GM18505 (cell line): ENCODE results near the gene FARP1.

ENCODE experiments used
- ATAC-seq: cut with Tn5 transposase; IDR thresholded peaks from one replicate; pipeline ENCODE4 v1.9.1; 2021; ENCODE audit not compliant: unreplicated experiment
- POLR2A ChIP-seq: IDR thresholded peaks from 4 replicates; pipeline ENCODE4 v1.6.1; 2011; ENCODE audit warnings: borderline replicate concordance; ENCODE audit not compliant: insufficient read depth, insufficient read length; ENCODE audit errors: extremely low read depth

Gene FARP1

GRCh38 chr13:98419786-98420553 lies 277.1 kb downstream of the FARP1 start:
- no peak for ATAC-seq
- no peak for TF ChIP-seq POLR2A

DNA sequence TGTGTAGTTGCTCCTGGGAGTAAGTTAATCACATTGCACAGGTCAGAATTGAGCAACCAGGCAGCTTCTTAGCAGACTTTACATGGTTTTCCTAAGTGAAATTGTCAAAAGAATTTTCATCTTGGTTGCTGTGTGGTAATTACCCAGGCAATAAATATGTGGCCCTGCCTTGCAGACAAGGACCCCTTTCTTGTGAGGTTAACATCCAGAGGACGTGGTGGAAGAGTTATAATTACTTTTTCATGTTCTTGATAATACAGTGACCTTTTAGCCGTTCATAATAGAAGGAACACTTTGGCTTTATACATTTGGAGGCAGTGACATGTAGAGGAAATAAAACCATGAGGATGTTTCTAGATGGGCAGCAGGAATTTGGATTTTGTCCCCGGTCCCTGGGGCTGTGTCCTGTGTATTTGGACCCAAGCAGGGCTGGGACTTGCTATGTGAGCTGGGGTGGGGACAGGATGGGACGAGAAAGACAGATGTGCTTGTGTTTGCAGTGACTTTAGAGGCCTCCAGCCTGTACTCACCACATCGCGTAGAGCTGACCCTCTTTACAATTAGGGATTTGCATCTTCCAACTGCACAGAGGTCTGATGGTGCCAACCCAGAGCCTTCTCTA lies 277.8 kb downstream of the FARP1 start:
- no peak for TF ChIP-seq POLR2A
- no peak for ATAC-seq

- ATAC-seq, result no peak
Measured at GRCh38 chr13:98422046-98422445, 279.2 kb downstream of the FARP1 start.

GRCh38 chr13:98423417-98423816 lies 280.5 kb downstream of the FARP1 start:
- TF ChIP-seq POLR2A, result no peak
- no peak for ATAC-seq

More at GRCh38 chr13:98422046-98422445, 279.2 kb downstream of the FARP1 start:
- TF ChIP-seq POLR2A, result no peak

DNA sequence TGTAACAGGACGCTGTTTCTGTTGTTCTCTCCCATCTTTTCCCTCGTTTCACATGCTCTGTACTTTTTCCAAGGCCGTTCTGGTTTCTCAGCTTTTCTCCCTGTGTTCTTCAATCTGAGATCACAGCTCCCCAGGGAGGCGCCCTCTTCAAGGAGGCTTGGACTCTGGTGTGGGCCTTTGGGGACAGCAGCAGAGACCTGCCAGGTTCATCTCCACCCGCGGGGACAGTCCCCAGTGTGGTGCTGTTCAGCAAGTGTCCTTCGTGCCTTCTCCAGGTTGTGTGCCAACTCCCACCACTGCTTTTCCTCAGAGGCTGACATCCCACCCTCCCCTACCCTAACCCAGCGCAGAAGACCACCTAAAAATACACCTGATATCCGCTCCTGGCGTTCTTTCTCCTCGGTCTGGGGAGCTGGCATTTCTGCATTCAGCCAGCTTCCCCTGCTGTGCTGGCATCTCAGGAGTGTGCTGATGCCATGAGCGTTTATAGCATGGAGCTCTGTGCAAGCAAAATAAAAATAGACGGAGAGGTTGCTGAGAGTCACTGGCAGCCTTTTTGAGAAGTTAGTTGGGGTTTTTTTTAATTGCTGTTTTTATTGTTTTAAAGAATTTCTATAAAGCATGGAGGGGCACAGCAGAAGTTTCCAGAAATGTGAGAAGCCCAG lies 284.6 kb downstream of the FARP1 start:
- no peak for ATAC-seq
- TF ChIP-seq POLR2A, result no peak

DNA sequence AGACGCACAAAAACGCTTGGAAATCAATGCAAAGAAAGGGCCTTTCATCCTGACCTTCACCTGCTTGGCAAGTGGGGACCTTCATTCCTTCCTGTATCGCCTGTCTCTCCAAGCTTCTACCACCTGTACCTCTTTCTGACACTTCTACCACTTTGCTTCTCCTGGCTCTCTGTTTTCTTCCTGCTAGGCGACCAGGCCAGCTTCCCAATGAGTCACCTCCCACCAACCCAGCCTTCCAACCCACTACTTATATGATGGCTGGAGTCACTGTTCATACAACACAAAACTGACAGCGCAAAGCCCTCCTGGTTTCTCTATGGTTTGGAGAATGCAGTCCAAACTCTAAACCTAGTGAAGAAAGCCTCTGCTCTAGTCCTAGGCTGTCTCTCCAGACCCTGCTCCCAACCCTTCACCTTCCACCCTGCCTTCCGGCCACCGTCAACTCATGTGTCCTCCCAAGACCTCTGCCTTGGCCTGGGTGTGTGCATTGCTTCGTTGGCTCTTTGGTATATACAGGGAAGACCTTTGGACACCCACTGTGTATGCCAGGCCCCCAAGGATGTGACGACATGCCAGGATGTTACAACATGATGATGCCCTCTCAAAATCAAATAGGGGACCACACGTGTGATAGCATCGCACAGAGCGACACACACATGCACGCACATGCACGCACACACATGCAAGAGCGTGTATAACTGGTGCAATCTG lies 285.5 kb downstream of the FARP1 start:
- no peak for TF ChIP-seq POLR2A
- no peak for ATAC-seq

GRCh38 chr13:98429081-98429480 lies 286.2 kb downstream of the FARP1 start:
- ATAC-seq, result no peak
- no peak for TF ChIP-seq POLR2A

- no peak for TF ChIP-seq POLR2A
- ATAC-seq, result no peak
Measured at GRCh38 chr13:98429531-98429930, 286.6 kb downstream of the FARP1 start.

DNA sequence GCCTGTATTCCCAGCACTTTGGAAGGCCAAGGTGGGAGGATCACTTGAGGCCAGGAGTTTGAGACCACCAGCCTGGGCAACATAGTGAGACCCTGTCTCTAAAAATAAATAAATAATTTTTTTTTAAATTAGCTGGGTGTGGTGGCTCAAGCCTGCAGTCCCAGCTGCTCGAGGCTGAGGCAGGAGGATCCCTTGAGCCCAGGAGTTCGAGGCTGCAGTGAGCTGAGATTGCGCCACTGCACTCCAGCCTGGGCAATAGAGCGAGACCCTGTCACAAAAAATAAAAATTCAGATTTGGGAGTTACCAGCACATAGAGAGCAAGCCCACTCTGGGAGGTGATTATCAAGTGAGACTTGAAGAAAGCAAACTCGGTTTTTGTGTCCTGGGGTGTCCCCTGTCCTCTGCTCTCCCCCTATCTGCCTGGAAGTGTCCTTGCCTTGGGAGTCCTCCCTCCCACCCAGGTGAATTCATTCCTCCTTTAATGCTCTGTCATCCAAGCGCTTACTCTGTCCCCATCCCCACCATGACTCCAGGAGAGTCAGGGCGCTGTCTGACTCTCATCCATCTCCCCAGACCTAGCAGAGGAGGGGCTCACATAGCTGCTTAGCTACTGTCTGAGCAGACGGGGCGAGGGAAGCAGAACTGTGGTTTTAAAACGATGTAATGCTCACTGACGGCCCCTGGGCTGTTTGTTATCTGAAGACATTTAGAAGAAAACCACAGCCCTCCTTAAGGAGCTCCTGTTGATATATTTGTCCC lies 287.3 kb downstream of the FARP1 start:
- no peak for ATAC-seq
- no peak for TF ChIP-seq POLR2A

DNA sequence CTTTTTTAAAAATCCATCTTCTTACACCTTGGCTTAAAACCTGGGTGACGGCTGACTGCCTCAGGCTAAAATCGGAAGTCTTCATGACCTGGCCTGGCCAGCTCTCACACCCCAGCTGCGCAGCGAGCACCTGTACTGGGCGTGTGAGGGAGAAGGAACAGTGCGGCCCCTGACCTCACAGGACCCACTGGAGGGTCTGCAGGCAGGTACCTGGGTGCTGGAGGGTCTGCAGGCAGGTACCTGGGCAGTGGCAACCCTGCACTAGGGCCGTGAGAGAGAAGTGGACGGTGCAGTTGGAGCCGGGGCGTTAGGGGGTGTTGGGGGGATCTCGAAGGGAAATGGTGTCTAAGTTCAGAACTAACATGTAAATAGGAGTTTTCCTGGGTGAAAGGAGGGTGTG lies 289.7 kb downstream of the FARP1 start:
- no peak for TF ChIP-seq POLR2A
- no peak for ATAC-seq

- no peak for ATAC-seq
- no peak for TF ChIP-seq POLR2A
Measured at GRCh38 chr13:98433654-98434053, 290.8 kb downstream of the FARP1 start.

DNA sequence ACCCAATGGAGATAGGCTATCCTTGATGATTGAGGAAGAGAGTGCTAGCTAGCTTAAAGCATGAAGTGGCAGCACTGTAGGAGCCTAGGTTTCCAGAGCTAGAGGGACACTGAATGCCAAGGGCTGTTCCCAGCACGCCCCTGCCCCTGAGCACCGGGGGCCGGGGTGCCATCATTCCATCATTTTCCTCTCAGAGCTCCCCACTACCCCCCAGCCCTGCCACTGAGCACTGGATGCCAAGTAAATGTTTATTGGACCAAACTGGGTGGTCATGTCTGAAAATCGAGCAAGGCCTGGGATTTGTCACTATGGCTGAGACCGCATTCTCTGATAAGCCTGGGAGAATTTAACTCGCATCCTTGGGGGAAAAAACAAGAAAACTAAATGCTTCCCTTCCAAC lies 291.2 kb downstream of the FARP1 start:
- no peak for ATAC-seq
- TF ChIP-seq POLR2A, result no peak

DNA sequence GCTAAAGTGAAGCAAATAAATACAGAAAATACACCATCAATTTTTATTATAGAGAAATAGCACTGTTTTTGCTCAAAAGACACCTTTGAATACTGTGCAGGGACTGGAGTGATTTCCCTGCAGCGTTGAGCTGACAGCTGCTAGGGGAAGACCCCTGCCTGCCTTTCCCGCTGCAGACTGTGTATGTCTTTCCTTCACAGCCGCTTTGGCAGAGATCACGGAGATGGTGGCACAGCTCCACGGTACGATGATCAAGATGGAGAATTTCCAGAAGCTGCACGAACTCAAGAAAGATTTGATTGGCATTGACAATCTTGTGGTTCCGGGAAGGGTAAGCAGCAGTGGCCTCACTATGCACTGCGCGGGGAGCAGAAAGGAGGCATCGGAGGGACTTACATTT lies 292.5 kb downstream of the FARP1 start:
- no peak for ATAC-seq

More for the DNA sequence above, 292.5 kb downstream of the FARP1 start:
- TF ChIP-seq POLR2A, result no peak
